ENCODE results near the gene ADGRL3. TPM values are rescaled to one million over a fixed set of nuclear protein-coding genes. Genes with fewer than 3 reads are reported as not detected.

Gene ADGRL3
- total and polyA plus RNA-seq, 2 donors (not counting 1 experiment from before 2014, with no cell fraction given) = not detected

DNA sequence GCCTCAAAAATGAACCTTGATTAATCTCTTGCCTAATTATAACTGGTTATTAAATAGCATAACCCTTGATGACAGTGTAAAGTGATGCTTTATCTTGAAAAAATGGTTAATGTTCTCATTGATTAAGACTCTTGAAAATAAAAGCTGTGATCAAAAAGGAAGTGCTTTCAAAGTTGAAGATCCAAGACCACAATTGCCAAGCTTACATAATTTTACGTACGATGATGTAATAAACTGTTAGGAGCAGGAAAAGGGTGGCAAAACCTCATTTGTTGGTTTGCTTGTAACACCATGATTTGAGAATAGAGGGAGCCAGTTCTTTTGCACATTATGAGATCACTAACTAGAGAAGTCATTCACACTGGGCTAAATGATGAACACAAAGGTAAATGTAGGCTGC lies 322.2 kb downstream of the ADGRL3 start:
- POLR2A ChIA-PET = no interaction called here
- H3K27me3 Mint-ChIP-seq = no peaks in the 10 kb centered on the region

GRCh38 chr4:61527888-61528287 lies 327.8 kb downstream of the ADGRL3 start:
- Histone ChIP-seq H3K4me3 (ENCODE audit: control extremely low read depth in 1 of 5, extremely low read depth in 1 of 5, insufficient read depth in 1 of 5, low read depth in 2 of 5, low read length in 4 of 5) (no peak overlapping the region), H2AFZ (ENCODE audit: insufficient read depth, low read depth, low read length, poor library complexity, severe bottlenecking) (no peak overlapping the region), H3K4me1 (ENCODE audit: control insufficient read depth in 2 of 2, insufficient read depth in 2 of 2, low read length in 2 of 2) (no peaks in the 10 kb centered on the region), H3K9ac (ENCODE audit: low read length) (no peak overlapping the region), H3K9me3 (ENCODE audit: control extremely low read depth in 1 of 3, control insufficient read depth in 2 of 3, insufficient read depth in 1 of 3, low read length in 2 of 3) (peaks cover 0 to 1% (median 0%) of the 10 kb centered on the region in 3 donors), H3K79me2 (ENCODE audit: control insufficient read depth, insufficient read depth, low read length) (no peaks in the 10 kb centered on the region), H3K4me2 (replicated peaks; ENCODE audit: low read depth, low read length, poor library complexity, severe bottlenecking) (no peak overlapping the region), H3K27me3 (replicated peaks in 1 of 4; ENCODE audit: control extremely low read depth in 1 of 4, control insufficient read depth in 3 of 4, insufficient read depth in 4 of 4, low read length in 3 of 4) (no peaks in the 10 kb centered on the region), H3K36me3 (replicated peaks in 1 of 2; ENCODE audit: control extremely low read depth in 1 of 2, control insufficient read depth in 1 of 2, extremely low read depth in 1 of 2, insufficient read depth in 2 of 2, low read length in 1 of 2) (no peaks in the 10 kb centered on the region), H4K20me1 (ENCODE audit: control insufficient read depth, insufficient read depth, low read length, poor library complexity, severe bottlenecking) (no peaks in the 10 kb centered on the region), H3K27ac (ENCODE audit: low read length in 2 of 2) (no peak overlapping the region)
- no peaks in the 10 kb centered on the region for H3K27me3 Mint-ChIP-seq
- H3K4me3 Mint-ChIP-seq = no peak overlapping the region
- no peaks in the 10 kb centered on the region for H3K9me3 Mint-ChIP-seq (ENCODE audit: insufficient read depth)
- ChIA-PET POLR2A (no interaction called here), CTCF (no interaction called here)
- no peaks in the 10 kb centered on the region for H3K4me1 Mint-ChIP-seq
- TF ChIP-seq EZH2 (IDR thresholded peaks at IDR 0.05; ENCODE audit: borderline replicate concordance, insufficient read depth, low read depth, low read length, poor library complexity, severe bottlenecking) (no peak), CTCF (IDR thresholded peaks at IDR 0.05) (no peak)
- intact Hi-C loops (cut with micrococcal nuclease) = no loop called here
- H3K27ac Mint-ChIP-seq = no peak overlapping the region
- no CpG with 5 or more reads among the region's 4 CpGs for WGBS (ENCODE audit: insufficient coverage)
- DNase-seq (no peak), ATAC-seq (ENCODE audit: low read depth) (no peak)

More for the DNA sequence above, 322.2 kb downstream of the ADGRL3 start:
- TF ChIP-seq CTCF (IDR thresholded peaks at IDR 0.05) (no peak), EZH2 (IDR thresholded peaks at IDR 0.05; ENCODE audit: borderline replicate concordance, insufficient read depth, low read depth, low read length, poor library complexity, severe bottlenecking) (no peak)
- no peaks in the 10 kb centered on the region for H3K4me1 Mint-ChIP-seq
- Histone ChIP-seq H4K20me1 (ENCODE audit: control insufficient read depth, insufficient read depth, low read length, poor library complexity, severe bottlenecking) (no peaks in the 10 kb centered on the region), H3K4me2 (replicated peaks; ENCODE audit: low read depth, low read length, poor library complexity, severe bottlenecking) (no peak overlapping the region), H3K9me3 (ENCODE audit: control extremely low read depth in 1 of 3, control insufficient read depth in 2 of 3, insufficient read depth in 1 of 3, low read length in 2 of 3) (peaks cover 0 to 2% (median 0%) of the 10 kb centered on the region in 3 donors), H2AFZ (ENCODE audit: insufficient read depth, low read depth, low read length, poor library complexity, severe bottlenecking) (no peak overlapping the region), H3K36me3 (replicated peaks in 1 of 2; ENCODE audit: control extremely low read depth in 1 of 2, control insufficient read depth in 1 of 2, extremely low read depth in 1 of 2, insufficient read depth in 2 of 2, low read length in 1 of 2) (no peaks in the 10 kb centered on the region), H3K9ac (ENCODE audit: low read length) (no peak overlapping the region), H3K4me3 (ENCODE audit: control extremely low read depth in 1 of 5, extremely low read depth in 1 of 5, insufficient read depth in 1 of 5, low read depth in 2 of 5, low read length in 4 of 5) (no peak overlapping the region), H3K27me3 (replicated peaks in 1 of 4; ENCODE audit: control extremely low read depth in 1 of 4, control insufficient read depth in 3 of 4, insufficient read depth in 4 of 4, low read length in 3 of 4) (no peaks in the 10 kb centered on the region), H3K27ac (ENCODE audit: low read length in 2 of 2) (no peak overlapping the region), H3K79me2 (ENCODE audit: control insufficient read depth, insufficient read depth, low read length) (no peaks in the 10 kb centered on the region), H3K4me1 (ENCODE audit: control insufficient read depth in 2 of 2, insufficient read depth in 2 of 2, low read length in 2 of 2) (no peaks in the 10 kb centered on the region)
- 92% methylated on average over 2 of the region's 2 CpGs for WGBS (ENCODE audit: insufficient coverage)
- ATAC-seq (ENCODE audit: low read depth) = no peak
- intact Hi-C loops (cut with micrococcal nuclease) = no loop called here
- H3K4me3 Mint-ChIP-seq = no peak overlapping the region
- CTCF ChIA-PET = no interaction called here
- H3K9me3 Mint-ChIP-seq (ENCODE audit: insufficient read depth) = peaks cover 4% of the 10 kb centered on the region
- H3K27ac Mint-ChIP-seq = no peak overlapping the region
- DNase-seq = no peak

Measured in B cell (primary cell).